ENCODE measurements around the gene TRERF1.

Gene TRERF1

GRCh38 chr6:42349753-42350511, 101.8 kb downstream of the TRERF1 start:
- DNase-seq (ENCODE audit: low read depth): no peak

GRCh38 chr6:42347456-42347855, 104.3 kb downstream of the TRERF1 start:
- in situ Hi-C loops (cut with HindIII; ENCODE audit: low sequenced_read_pairs): no loop called here
- H3K4me3 ChIP-seq (ENCODE audit: low read depth, low read length): no peak overlapping the region
- no peak for DNase-seq (ENCODE audit: low read depth)
- TF ChIP-seq CTCF (IDR thresholded peaks at IDR 0.05; ENCODE audit: low read depth, low read length, missing control alignments): no peak

More at GRCh38 chr6:42349753-42350511, 101.8 kb downstream of the TRERF1 start:
- in situ Hi-C loops (cut with HindIII; ENCODE audit: low sequenced_read_pairs): no loop called here
- TF ChIP-seq CTCF (IDR thresholded peaks at IDR 0.05; ENCODE audit: low read depth, low read length, missing control alignments): no peak
- no peak overlapping the region for H3K4me3 ChIP-seq (ENCODE audit: low read depth, low read length)

DNA sequence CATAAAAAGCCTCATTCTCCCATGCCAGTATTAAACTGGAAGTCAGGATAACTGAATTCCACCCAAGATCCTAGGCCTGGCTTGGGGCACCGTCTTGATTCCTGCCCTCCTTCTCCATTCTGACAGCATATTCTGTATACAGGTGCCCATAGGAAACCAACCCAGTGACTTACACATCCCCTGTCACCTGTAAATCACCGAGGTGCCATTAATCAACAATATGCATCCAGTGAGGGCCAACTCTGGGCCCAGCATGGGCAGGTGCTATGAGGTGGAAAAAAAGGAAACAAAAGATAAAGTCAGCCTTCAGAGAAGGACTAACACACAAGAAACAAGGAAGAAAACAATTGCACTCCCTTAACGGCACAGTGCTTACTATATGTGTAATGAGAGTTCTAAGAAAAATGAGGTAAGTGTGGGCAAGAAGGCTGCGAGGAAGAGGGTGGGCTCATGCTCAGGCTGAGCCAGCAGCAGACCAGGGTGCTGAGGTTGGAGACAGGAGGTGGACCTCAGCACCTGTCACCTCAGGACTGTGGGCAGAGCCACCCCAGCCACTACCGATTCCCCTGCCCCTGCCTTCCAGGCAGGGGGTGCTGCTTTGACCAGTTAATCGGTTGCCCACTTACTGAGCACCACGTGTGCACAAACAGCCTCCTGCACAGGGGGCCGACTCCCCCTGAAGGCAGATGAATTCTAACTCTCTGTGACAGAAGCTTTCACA, 105.9 kb downstream of the TRERF1 start:
- TF ChIP-seq CTCF (IDR thresholded peaks at IDR 0.05; ENCODE audit: low read depth, low read length, missing control alignments): no peak
- DNase-seq (ENCODE audit: low read depth): no peak
- in situ Hi-C loops (cut with HindIII; ENCODE audit: low sequenced_read_pairs): no loop called here
- no peak overlapping the region for H3K4me3 ChIP-seq (ENCODE audit: low read depth, low read length)

- TF ChIP-seq CTCF (IDR thresholded peaks at IDR 0.05; ENCODE audit: low read depth, low read length, missing control alignments): no peak
- in situ Hi-C loops (cut with HindIII; ENCODE audit: low sequenced_read_pairs): no loop called here
- no peak overlapping the region for H3K4me3 ChIP-seq (ENCODE audit: low read depth, low read length)
- no peak for DNase-seq (ENCODE audit: low read depth)
Measured at GRCh38 chr6:42344756-42345155, 107.0 kb downstream of the TRERF1 start.

- DNase-seq (ENCODE audit: low read depth): no peak
- H3K4me3 ChIP-seq (ENCODE audit: low read depth, low read length): no peak overlapping the region
- in situ Hi-C loops (cut with HindIII; ENCODE audit: low sequenced_read_pairs): no loop called here
- no peak for TF ChIP-seq CTCF (IDR thresholded peaks at IDR 0.05; ENCODE audit: low read depth, low read length, missing control alignments)
Measured at GRCh38 chr6:42341771-42342553, 109.8 kb downstream of the TRERF1 start.

DNA sequence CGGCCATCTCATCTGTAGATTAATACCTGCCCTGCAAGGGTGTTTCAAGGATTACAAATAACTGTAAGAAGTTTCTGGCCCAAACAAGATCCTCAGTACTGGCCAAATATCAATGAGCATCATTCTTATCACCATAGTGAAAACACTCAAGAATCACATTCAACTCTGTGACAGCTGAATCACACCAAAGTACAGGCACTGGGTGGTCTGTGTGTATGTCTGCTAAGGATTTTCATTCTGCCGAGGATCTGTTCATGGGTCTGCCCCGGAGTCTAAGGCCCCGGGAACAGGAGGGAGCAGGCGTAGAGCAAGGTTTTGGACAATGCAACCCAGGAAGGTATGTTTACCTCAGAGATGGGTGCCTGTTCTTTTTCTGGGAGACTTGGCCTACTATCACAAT, 110.5 kb downstream of the TRERF1 start:
- no peak overlapping the region for H3K4me3 ChIP-seq (ENCODE audit: low read depth, low read length)
- no peak for DNase-seq (ENCODE audit: low read depth)
- no peak for TF ChIP-seq CTCF (IDR thresholded peaks at IDR 0.05; ENCODE audit: low read depth, low read length, missing control alignments)
- in situ Hi-C loops (cut with HindIII; ENCODE audit: low sequenced_read_pairs): no loop called here
